HEK293 (cell line): ENCODE data around the gene KIAA1755.

ENCODE experiments used
- CTCF ChIA-PET: fragments of 350-600 bp; formaldehyde crosslinking; extraction: SDS; loops from one replicate; lab custom pipeline; 2021; ENCODE audit warnings: antibody characterized with exemption; lab: Yijun Ruan, JAX
- POLR2A ChIA-PET: fragments of 300-600 bp; formaldehyde crosslinking; extraction: SDS; loops from one replicate; lab custom pipeline; 2020; ENCODE audit warnings: antibody characterized with exemption, inconsistent platforms; lab: Yijun Ruan, JAX
- H3K27ac ChIP-seq: fragments of 200-500 bp; sonication (Bioruptor generic); 2 replicates; pipeline ENCODE4 v1.5.1; 2014; ENCODE audit warnings: low read depth, low read length, control low read depth, inconsistent platforms; ENCODE audit errors: extremely low read depth
- H3K36me3 ChIP-seq, 2 experiments: fragments of 200-500 bp in 1 of 2; sonication (Bioruptor generic) in 1 of 2; 1 replicate in 1 of 2; 2 replicates in 1 of 2; pipeline ENCODE4 v1.5.1; 2014 to 2017; ENCODE audit warnings: inconsistent platforms in 2 of 2, low read length in 2 of 2; ENCODE audit not compliant: control insufficient read depth in 2 of 2, insufficient read depth in 1 of 2
- H3K4me1 ChIP-seq: fragments of 200-500 bp; sonication (Bioruptor generic); 2 replicates; pipeline ENCODE4 v1.5.1; 2014; ENCODE audit warnings: mild to moderate bottlenecking, low read length, inconsistent platforms; ENCODE audit not compliant: control insufficient read depth, insufficient read depth
- H3K4me3 ChIP-seq: 2 replicates; pipeline ENCODE4 v1.5.1; 2011; ENCODE audit warnings: low read depth, mild to moderate bottlenecking, control low read depth, low read length, moderate library complexity
- H3K9me3 ChIP-seq: fragments of 200-500 bp; sonication (Bioruptor generic); 2 replicates; pipeline ENCODE4 v1.5.1; 2014; ENCODE audit warnings: low read depth, low read length, inconsistent platforms; ENCODE audit not compliant: control insufficient read depth, insufficient read depth
- EGR2 ChIP-seq: fragments of 450-650 bp; formaldehyde crosslinking; IDR thresholded peaks from 2 replicates; pipeline ENCODE4 v1.5.1; 2016; ENCODE audit warnings: low read depth, missing biosample characterization, missing genetic modification characterization
- HOXA7 ChIP-seq: sonication (generic); formaldehyde crosslinking; IDR thresholded peaks from 2 replicates; pipeline ENCODE4 v1.8.1; 2022; ENCODE audit warnings: missing genetic modification reagents, borderline replicate concordance
- IKZF3 ChIP-seq: fragments of 450-650 bp; IDR thresholded peaks from 2 replicates; pipeline ENCODE4 v1.5.0; 2018; ENCODE audit warnings: missing biosample characterization, mild to moderate bottlenecking, missing genetic modification characterization, moderate library complexity
- OSR2 ChIP-seq: fragments of 450-650 bp; formaldehyde crosslinking; IDR thresholded peaks from 2 replicates; pipeline ENCODE4 v1.5.1; 2016; ENCODE audit warnings: missing biosample characterization, missing genetic modification characterization
- ZBTB17 ChIP-seq: fragments of 450-650 bp; formaldehyde crosslinking; IDR thresholded peaks from 2 replicates; pipeline ENCODE4 v1.5.1; 2016; ENCODE audit warnings: missing biosample characterization, missing genetic modification characterization
- ZEB2 ChIP-seq: fragments of 450-650 bp; formaldehyde crosslinking; IDR thresholded peaks from 2 replicates; pipeline ENCODE4 v1.5.1; 2016; ENCODE audit warnings: missing biosample characterization, missing genetic modification characterization
- ZFHX2 ChIP-seq: fragments of 450-650 bp; formaldehyde crosslinking; conservative IDR thresholded peaks from 2 replicates; pipeline ENCODE4 v1.5.1; 2016; ENCODE audit warnings: missing biosample characterization, missing genetic modification characterization
- ZFP41 ChIP-seq: fragments of 450-650 bp; formaldehyde crosslinking; IDR thresholded peaks from 2 replicates; pipeline ENCODE4 v1.5.1; 2016; ENCODE audit warnings: missing biosample characterization, missing genetic modification characterization, borderline replicate concordance
- ZNF211 ChIP-seq: fragments of 450-650 bp; formaldehyde crosslinking; IDR thresholded peaks from 2 replicates; pipeline ENCODE4 v1.5.1; 2016; ENCODE audit warnings: low read depth, missing biosample characterization, missing genetic modification characterization
- ZNF354C ChIP-seq: fragments of 450-650 bp; formaldehyde crosslinking; IDR thresholded peaks from 2 replicates; pipeline ENCODE4 v1.5.1; 2016; ENCODE audit warnings: missing biosample characterization, missing genetic modification characterization, low read depth, borderline replicate concordance
- ZNF549 ChIP-seq: fragments of 450-650 bp; IDR thresholded peaks from 2 replicates; pipeline ENCODE4 v1.5.1; 2018; ENCODE audit warnings: missing biosample characterization, missing genetic modification characterization, mild to moderate bottlenecking, inconsistent platforms, moderate library complexity
- ZNF600 ChIP-seq: fragments of 450-650 bp; formaldehyde crosslinking; IDR thresholded peaks from 2 replicates; pipeline ENCODE4 v1.5.1; 2016; ENCODE audit warnings: missing biosample characterization, missing genetic modification characterization
- ZNF776 ChIP-seq: fragments of 450-650 bp; formaldehyde crosslinking; IDR thresholded peaks from 2 replicates; pipeline ENCODE4 v1.5.0; 2017; ENCODE audit warnings: missing biosample characterization, missing genetic modification characterization, borderline replicate concordance
- TF ChIP-seq, protein P1 (sequence below): fragments of 450-650 bp; formaldehyde crosslinking; IDR thresholded peaks from 2 replicates; pipeline ENCODE4 v1.5.1; 2016; ENCODE audit warnings: missing biosample characterization, missing genetic modification characterization
- TF ChIP-seq, protein P2 (sequence below): fragments of 450-650 bp; formaldehyde crosslinking; IDR thresholded peaks from 2 replicates; pipeline ENCODE4 v1.5.1; 2017; ENCODE audit warnings: missing biosample characterization, missing genetic modification characterization

Gene KIAA1755

DNA sequence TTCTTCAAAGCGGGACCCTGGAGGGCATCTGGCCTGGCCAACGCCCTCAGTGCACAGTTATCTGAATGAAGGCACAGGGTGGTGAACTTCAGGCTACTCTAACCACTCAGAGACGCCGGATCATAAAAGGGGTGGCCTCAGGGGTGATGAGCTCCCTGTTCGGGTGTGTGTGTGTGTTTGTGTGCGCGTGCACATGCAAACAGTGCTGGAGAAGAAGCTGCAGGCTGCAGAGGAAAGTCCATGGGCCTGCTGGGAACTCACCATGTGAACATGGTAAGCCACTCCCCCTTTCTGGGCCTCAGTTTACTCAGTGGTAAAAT is 42.0 kb downstream of the KIAA1755 start (continued):
- no peak for TF ChIP-seq ZNF354C (tag by site-specific recombination)
- TF ChIP-seq ZBTB17 = no peak
- no peak for TF ChIP-seq ZNF211
- no peak for TF ChIP-seq ZNF776
- no peak for TF ChIP-seq HOXA7 (CRISPR knock-in tag)
- TF ChIP-seq ZNF549 = no peak

DNA sequence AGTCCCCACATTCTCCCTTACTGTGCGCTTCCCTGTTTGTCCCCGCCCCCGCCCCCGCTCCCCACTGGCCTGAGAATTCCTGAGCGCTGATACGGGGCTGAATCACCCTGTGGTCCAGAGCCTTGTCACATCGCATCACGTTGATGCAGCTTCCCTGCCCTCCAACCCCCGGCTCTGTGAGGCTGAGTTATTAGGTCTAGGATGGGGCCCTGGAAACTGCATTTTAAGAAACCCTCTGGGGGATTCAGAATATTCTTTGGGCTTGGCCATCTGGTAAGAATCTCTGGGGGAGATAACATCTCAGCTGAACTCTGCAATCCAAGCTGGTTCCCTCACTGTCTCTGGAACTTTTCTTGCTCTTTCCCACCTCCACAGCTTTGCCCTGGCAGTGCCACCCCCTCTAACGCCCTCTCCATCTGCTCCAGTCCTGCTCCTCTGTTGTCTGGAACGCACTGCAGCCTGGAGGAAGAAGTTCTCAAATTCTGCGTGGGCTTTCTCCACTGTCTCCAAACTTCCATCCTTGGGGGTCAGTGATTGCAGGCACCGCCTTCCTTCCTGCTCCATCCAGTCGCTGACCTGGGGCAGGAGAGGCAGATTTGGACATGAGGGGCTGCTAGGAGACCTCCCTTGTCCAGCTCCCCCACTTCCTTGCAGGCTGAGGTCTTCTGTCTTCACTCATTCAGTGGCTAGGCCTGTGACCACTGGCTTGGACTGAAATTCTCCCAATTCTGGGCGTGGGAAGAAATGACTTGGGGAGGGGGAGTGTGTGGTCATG is 42.6 kb downstream of the KIAA1755 start:
- CTCF ChIA-PET = interaction anchor here (0.5 to 9.9 kb wide), 8 partner anchors 45 to 654 kb away, joined by 3 to 220 read pairs (median 3); no protein-coding TSS in a partner anchor
- no peak overlapping the region for H3K27ac ChIP-seq
- POLR2A ChIA-PET = interaction anchor here (0.6 kb wide), 1 partner anchor 98 kb away, joined by 4 read pairs; no protein-coding TSS in a partner anchor

DNA sequence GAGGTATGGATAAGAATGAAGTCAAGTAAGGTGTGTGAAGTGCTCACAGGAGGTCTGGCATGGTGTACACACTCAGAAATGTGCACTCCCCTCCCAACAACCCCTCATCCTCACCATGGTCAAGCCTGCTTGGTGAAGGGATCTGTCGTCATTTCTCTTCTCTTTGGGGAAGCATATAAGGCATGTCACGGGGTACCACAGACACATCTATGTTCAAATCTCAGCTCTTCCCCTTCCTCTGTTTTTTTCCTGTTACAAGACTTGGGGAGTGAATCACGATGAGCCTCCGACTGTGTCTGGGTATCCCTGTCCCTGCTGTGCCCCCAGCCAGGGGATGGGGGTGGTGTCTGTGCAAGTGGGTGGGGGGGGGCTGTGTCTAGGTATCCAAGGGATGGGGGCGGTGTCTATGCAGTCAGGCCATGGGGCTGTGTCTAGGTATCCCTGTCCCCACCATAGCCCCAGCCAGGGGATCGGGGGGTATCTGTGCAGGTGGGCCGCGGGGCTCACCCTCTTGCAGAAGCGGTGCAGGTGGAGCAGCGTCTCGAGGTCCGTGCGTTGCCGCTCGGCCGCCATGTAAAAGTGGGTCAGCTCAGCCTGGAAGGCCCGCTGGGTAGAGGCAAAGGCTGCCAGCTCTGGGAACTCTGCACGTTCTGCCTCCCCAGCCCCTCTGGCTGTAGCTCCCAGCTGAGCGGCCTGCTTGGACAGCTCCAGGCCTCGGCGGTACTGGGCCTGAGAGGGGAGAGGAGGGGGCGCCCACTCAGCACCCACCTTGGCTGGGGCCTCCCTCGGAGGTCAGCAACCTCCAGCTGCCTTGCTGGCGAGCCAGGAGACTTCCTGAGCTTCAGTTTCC is 43.6 kb downstream of the KIAA1755 start:
- Histone ChIP-seq H3K4me1 (no peaks in the 10 kb centered on the region), H3K4me3 (no peak overlapping the region), H3K9me3 (no peaks in the 10 kb centered on the region), H3K27ac (no peak overlapping the region), H3K36me3 (no peaks in the 10 kb centered on the region)
- TF ChIP-seq ZEB2 (tag by site-specific recombination) (no peak), ZNF600 (tag by site-specific recombination) (no peak)
- TF ChIP-seq, protein P1, sequence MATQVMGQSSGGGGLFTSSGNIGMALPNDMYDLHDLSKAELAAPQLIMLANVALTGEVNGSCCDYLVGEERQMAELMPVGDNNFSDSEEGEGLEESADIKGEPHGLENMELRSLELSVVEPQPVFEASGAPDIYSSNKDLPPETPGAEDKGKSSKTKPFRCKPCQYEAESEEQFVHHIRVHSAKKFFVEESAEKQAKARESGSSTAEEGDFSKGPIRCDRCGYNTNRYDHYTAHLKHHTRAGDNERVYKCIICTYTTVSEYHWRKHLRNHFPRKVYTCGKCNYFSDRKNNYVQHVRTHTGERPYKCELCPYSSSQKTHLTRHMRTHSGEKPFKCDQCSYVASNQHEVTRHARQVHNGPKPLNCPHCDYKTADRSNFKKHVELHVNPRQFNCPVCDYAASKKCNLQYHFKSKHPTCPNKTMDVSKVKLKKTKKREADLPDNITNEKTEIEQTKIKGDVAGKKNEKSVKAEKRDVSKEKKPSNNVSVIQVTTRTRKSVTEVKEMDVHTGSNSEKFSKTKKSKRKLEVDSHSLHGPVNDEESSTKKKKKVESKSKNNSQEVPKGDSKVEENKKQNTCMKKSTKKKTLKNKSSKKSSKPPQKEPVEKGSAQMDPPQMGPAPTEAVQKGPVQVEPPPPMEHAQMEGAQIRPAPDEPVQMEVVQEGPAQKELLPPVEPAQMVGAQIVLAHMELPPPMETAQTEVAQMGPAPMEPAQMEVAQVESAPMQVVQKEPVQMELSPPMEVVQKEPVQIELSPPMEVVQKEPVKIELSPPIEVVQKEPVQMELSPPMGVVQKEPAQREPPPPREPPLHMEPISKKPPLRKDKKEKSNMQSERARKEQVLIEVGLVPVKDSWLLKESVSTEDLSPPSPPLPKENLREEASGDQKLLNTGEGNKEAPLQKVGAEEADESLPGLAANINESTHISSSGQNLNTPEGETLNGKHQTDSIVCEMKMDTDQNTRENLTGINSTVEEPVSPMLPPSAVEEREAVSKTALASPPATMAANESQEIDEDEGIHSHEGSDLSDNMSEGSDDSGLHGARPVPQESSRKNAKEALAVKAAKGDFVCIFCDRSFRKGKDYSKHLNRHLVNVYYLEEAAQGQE (tag by site-specific recombination) = 0 out of 2 replicates have a peak, but pooled peaks have one; percentile 30
- POLR2A ChIA-PET = no interaction called here
- CTCF ChIA-PET = interaction anchor here (0.5 to 9.9 kb wide), 9 partner anchors 15 to 245 kb away, joined by 3 to 220 read pairs (median 3); no protein-coding TSS in a partner anchor

More for the DNA sequence above, 42.6 kb downstream of the KIAA1755 start:
- no peak overlapping the region for H3K4me3 ChIP-seq
- TF ChIP-seq EGR2 (tag by site-specific recombination) = peak; percentile 77
- no peak for TF ChIP-seq IKZF3 (tag by site-specific recombination)
- TF ChIP-seq ZFHX2 = peak; percentile 54
- no peak for TF ChIP-seq ZFP41 (tag by site-specific recombination)
- no peak for TF ChIP-seq OSR2 (tag by site-specific recombination)
- TF ChIP-seq, protein P2, sequence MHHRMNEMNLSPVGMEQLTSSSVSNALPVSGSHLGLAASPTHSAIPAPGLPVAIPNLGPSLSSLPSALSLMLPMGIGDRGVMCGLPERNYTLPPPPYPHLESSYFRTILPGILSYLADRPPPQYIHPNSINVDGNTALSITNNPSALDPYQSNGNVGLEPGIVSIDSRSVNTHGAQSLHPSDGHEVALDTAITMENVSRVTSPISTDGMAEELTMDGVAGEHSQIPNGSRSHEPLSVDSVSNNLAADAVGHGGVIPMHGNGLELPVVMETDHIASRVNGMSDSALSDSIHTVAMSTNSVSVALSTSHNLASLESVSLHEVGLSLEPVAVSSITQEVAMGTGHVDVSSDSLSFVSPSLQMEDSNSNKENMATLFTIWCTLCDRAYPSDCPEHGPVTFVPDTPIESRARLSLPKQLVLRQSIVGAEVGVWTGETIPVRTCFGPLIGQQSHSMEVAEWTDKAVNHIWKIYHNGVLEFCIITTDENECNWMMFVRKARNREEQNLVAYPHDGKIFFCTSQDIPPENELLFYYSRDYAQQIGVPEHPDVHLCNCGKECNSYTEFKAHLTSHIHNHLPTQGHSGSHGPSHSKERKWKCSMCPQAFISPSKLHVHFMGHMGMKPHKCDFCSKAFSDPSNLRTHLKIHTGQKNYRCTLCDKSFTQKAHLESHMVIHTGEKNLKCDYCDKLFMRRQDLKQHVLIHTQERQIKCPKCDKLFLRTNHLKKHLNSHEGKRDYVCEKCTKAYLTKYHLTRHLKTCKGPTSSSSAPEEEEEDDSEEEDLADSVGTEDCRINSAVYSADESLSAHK (tag by site-specific recombination) = 0 out of 2 replicates have a peak, but pooled peaks have one; percentile 17
- H3K4me1 ChIP-seq = no peaks in the 10 kb centered on the region
- H3K9me3 ChIP-seq = no peaks in the 10 kb centered on the region
- no peaks in the 10 kb centered on the region for H3K36me3 ChIP-seq
